Tongue (tissue), 2 donors: ENCODE results near the gene DONSON. TPM values are rescaled to one million over a fixed set of nuclear protein-coding genes. Genes with fewer than 3 reads are reported as not detected.
A peak's percentile ranks its signal among the peaks of the same experiment; 100 is the strongest.
"Not testable (repeated sequence)": the region's sequence is repeated elsewhere in the genome, so short reads cannot be mapped to it uniquely, and the experiment has no call there.

ENCODE experiments used
- DNase-seq: peaks from one replicate; pipeline ENCODE4 v3.0.0-alpha.2; 2015
- total RNA-seq: library from RNA; depleted of rRNA; stranded (reverse); fragments of >200 nt; gene quantifications from one replicate; pipeline ENCODE4 v1.2.3, GENCODE V29; 2014

The DONSON gene, protein sequence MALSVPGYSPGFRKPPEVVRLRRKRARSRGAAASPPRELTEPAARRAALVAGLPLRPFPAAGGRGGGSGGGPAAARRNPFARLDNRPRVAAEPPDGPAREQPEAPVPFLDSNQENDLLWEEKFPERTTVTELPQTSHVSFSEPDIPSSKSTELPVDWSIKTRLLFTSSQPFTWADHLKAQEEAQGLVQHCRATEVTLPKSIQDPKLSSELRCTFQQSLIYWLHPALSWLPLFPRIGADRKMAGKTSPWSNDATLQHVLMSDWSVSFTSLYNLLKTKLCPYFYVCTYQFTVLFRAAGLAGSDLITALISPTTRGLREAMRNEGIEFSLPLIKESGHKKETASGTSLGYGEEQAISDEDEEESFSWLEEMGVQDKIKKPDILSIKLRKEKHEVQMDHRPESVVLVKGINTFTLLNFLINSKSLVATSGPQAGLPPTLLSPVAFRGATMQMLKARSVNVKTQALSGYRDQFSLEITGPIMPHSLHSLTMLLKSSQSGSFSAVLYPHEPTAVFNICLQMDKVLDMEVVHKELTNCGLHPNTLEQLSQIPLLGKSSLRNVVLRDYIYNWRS
- total RNA-seq: 12.0 TPM

DNA sequence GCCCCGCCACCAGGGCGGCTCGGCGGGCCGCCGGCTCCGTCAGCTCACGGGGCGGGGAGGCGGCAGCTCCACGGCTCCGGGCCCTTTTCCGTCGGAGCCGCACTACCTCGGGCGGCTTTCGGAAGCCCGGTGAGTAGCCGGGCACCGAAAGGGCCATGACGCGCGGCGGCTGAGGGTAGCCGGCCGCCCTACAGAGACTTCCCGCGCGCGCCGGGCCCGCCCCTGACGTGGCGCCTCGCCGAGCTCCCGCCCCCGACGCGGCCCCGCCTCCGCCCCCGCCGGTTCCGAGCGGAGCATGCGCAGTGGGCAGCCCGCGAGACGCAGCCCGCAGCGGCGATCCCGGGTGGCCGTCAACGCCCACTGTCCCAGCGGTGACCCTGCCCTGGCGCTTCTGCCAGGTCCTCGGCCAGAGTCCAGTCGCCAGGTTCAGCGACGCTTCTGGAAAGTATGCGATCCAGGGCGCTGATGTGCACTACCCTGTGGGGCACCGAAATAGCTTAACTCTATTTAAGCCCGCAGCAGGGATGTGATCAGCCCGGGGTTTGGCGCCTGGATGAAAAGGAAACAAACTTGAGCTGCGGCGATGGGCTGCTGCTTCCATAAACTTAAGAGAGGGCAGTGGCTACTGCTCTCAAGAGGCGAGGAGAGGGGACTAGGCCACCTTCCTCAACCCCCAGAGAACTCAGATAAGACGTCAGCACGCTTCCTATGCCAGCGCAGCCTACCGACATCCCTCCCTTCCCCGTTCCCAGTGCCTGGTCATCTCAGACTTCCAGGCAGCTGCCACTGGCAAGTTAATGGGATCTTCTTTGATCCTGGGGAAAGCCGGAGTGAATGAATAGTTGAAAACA is at the start of gene DONSON:
DONSON (minus strand) TSS at position 200 of the 851 bp plus-strand sequence; CDS start at position 157, 43 bp downstream.
- DNase-seq: peak; percentile 95

- no peak for DNase-seq
Observed at GRCh38 chr21:33634254-33634653, 45.8 kb upstream of the DONSON start.

- DNase-seq: not testable (repeated sequence)
Observed at GRCh38 chr21:33626151-33626550, 37.7 kb upstream of the DONSON start.

DNA sequence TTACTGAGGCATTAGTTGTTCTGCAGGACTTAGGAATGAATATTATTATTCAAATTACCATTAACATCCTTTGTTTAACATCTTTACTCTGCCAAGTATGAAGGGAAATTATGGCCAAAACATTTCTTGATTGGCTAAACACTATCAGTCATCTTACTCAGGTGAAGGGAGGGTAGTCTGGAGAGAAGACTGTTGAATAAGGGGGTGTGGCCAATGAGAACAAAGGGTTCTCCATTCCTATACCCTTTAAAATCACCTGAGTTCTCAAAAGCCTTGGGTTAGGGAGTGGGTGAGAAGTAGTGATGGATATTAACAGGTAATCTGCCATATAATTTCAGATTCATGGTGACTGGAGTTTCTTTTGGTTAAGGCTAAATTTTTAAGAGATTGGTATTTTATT is 33.8 kb upstream of the DONSON start:
- DNase-seq: no peak

DNA sequence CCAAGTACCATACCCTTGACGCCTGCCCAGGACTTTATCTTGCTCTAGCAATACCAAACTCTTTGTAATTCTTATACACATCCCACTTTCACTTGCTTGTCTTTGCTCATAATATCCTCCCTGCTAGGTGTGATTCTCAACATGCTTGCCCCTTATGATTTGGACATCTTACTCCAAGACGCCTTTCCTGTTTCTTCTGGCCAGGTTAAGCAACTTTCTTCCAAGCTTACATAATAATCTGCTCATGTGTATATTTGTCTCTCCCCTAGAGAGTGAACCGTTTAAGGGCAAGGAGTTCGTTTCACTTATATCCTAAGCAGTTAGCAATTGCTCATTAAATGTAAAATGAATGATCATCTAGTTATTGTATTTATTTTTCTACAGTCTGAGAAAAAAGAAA is 31.2 kb upstream of the DONSON start:
- DNase-seq: no peak

DNA sequence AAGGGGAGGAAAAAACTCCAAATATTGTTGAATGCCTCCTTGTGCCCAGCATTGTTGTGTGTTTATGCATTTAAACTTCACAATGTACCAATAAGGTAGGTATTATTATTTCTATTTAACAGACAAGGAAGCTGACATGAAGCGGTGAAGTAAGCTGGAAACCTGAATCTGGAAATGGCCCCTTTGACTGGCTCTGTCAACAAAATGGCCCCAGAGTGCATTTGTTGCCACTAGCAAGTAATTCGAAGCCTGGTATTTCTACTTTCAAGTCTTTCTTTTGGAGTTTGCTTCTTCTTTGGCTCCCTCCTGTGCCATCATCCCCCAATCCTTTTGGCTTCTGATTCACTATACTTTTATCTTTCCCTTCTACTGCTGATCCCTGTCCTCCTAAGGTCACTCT is 29.9 kb upstream of the DONSON start:
- no peak for DNase-seq

DNA sequence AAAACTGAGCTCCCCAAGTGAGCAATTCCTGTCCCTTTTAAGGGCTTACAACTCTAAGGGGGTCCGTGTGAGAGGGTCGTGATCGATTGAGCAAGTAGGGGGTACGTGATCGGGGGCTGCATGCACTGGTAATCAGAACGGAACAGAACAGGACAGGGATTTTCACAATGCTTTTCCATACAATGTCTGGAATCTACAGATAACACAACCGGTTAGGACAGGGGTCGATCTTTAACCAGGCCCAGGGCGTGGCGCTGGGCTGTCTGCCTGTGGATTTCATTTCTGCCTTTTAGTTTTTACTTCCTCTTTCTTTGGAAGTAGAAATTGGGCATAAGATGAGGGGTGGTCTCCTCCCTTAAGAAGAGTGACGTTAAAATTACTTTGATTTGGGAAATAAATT is 29.1 kb upstream of the DONSON start:
- DNase-seq: not testable (repeated sequence)

- DNase-seq: no peak
Observed at GRCh38 chr21:33611006-33611744, 22.7 kb upstream of the DONSON start.

- DNase-seq: peak; percentile 62
Observed at GRCh38 chr21:33608559-33608958, 20.1 kb upstream of the DONSON start.

DNA sequence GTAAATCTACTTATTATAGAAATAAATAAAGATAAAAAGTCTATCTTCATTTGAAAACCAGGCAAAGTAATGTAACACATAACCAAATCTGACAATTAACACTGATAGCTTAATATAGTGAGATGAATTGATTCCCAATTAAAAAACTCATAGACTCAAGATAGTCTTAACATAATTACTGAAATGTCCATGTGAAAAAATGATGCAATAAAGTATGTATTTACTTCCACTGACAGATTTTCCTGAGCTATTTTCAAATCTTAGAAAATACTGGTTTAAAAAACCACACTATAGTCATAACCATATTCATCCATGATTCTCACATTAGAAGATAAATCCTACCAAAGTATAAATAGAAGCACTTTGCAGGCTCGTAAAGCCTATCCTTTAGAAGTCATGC is 9.6 kb upstream of the DONSON start:
- no peak for DNase-seq

DNA sequence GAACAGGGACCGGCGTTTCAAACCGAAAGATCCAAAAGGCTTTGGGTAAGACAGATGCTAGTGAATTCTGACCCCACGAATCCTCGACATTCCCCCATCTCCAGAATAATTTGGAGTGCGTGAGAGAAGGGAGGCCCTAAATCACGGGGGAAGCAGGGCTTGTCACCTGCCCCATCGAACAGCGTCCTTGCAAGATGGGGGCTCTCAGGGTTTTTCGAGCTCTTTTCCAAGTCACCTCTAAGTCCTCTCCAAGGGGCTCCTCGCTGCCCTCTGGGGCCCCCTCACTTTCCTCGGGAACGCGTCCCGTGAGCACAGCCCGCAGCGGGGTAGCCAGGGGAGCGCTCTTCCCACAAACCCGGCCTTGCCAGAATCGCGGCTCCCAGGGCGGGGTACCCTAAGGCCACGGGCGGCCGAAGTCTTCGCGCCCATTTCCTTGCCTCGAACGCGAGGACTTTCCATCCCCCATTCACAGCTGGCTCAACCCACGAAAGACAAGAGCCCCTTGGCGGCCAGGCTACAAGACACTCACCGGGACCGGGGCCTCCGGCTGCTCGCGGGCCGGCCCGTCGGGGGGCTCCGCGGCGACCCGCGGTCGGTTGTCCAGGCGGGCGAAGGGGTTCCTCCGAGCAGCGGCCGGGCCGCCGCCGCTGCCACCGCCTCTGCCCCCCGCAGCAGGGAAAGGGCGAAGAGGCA is 546 bp downstream of the DONSON start:
- DNase-seq: peak; percentile 69

GRCh38 chr21:33586927-33587326 is 1.6 kb downstream of the DONSON start:
- no peak for DNase-seq

- no peak for DNase-seq
Observed at GRCh38 chr21:33584455-33584854, 4.0 kb downstream of the DONSON start.

GRCh38 chr21:33578959-33579542 is 9.4 kb downstream of the DONSON start:
- DNase-seq: no peak

GRCh38 chr21:33578214-33578613 is 10.3 kb downstream of the DONSON start:
- DNase-seq: no peak

DNA sequence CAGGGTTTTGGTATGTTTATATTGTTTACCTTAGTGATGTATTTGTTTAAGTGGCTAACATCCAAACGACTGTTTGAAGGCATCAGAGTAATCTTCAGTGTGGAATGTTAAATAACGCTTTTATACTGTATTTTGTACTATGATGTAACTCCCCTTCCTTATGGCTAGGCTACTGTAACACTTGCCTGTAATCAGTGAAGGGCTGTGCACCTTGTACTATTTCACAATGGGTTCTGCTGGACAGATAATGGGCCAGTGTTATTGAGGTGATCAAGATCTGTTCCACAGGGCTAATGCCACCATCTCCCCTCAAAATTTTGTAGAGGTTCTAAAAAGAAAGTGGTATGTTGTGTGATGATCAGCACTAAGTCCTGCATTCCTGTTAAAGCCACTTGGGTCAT is 11.7 kb downstream of the DONSON start:
- not testable (repeated sequence) for DNase-seq

GRCh38 chr21:33572350-33572749 is 16.1 kb downstream of the DONSON start:
- DNase-seq: no peak

DNA sequence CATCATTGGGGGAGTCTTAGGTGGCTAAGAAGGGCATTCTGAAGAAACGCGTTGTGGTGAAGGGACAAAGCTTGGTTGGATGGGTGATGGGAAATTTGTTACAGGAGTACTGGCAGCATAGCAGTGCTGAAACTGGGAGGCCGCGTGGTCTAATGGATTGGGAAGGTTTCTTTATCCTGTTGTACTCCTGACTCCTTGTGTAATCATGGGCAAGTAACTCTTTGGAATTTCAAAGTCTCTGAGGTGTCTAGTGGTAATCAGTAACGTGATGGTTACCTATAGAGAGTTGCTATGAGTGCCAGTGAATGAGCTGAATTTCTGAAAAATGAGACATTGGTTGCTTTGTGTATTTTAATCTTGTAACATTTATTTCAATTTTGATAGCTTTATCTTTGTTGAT is 18.5 kb downstream of the DONSON start:
- DNase-seq: no peak

DNA sequence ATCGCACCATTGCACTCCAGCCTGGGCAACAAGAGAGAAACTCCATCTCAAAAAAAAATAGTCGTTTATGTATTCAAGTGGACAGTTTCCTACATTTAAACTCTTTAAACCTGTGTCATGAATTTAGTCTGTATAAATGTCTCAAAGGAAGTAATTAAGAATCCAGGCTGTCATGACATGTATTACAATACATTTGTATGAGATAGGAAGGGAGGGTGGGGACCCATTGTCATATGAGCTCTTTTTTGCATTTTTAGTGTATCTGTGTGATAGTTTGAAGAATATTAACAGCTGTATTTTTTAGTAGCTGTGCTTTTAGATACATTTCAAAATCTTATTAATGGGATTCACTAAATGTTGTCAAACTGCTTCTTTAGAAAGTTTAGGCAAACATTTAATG is 20.0 kb downstream of the DONSON start:
- no peak for DNase-seq

- no peak for DNase-seq
Observed at GRCh38 chr21:33567914-33568313, 20.6 kb downstream of the DONSON start.

GRCh38 chr21:33566514-33566913 is 22.0 kb downstream of the DONSON start:
- DNase-seq: no peak
